GM19193 (cell line): ENCODE results near the gene CLDN9.

ENCODE experiments used
- POLR2A ChIP-seq: IDR thresholded peaks from 4 replicates; pipeline ENCODE4 v1.6.1; 2011; ENCODE audit not compliant: insufficient read depth, insufficient read length; ENCODE audit errors: extremely low read depth

The CLDN9 gene

DNA sequence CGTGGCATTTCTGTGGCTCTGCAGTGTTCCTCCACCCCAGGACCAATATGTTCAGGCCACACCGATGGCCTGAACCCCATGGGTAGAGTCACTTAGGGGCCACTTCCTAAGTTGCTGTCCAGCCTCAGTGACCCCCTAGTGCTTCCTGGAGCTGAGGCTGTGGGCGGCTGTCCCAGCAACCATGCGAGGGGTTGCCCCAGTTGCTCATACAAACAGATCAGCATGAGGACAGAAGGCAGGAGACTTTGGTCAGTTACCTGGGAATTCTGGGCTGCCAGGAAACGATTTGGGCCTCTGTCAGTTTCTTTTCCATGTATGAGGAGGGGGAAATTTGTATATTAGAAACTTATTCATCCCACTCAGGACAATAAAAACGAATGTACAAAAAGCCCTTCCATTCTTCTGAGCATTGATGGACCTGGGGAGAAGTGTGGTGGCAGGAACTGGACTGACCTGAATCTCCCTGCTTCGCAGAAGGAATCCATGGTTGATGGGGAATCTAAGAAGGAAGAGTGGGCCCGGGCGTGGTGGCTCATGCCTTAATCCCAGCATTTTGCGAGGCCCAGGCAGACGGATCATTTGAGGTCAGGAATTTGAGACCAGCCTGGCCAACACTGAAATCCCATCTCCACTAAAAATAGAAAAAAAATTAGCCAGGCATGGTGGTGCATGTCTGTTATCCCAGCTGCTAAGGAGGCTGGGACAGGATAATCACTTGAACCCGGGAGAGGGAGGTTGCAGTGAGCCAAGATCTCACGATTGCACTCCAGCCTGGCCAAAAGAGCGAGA lies 47.8 kb downstream of the CLDN9 start:
- TF ChIP-seq POLR2A, result no peak

DNA sequence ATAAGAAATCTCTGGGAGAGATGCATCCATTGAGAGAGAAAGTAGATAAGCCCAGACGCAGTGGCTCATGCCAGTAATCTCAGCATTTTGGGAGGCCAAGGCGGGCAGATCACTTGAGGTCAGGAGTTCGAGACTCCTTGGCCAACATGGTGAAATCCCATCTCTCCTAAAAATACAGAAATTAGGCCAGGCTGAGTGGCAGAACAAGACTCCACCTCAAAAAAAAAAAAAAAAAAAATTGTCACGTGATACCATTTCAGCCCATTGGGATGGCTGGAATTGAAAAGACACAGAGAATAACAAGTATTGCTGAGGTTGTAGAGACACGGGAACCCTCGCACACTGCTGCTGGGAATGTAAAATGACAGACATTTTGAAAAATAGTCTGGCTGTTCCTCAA lies 49.8 kb downstream of the CLDN9 start:
- no peak for TF ChIP-seq POLR2A

DNA sequence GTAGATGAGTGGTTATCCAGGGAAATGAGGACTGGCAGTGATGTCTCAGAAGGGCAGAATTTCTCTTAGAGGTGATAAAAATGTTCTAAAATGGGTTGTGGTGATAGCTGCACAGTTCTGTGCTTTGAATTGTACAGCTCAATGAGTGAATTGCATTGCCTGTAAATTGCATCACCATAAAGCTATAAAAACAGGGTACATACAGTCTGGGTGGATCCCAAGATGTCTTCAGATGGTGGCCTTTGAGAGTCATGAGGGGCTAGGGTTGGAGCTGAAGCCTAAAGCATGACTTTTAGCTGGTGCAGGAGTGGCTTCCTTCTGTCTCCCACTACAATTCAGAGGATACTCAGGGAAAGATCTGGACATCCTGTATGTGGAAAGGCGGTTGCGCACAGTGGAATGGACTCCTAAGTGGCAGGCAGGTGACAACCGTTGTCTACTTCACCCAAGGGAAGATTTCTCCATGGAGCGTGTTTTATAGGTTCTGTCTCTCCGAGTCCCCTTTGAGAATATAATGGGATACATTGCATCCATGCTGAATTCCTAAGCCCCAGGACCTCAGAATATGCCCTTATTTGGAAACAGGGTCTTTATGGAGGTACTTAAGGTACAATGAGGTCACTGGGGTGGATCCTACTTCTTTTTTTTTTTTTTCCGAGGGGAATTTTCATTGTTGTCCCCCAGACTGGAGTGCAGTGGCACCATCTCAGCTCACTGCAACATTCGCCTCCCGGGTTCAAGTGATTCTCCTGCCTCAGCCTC lies 51.1 kb downstream of the CLDN9 start:
- no peak for TF ChIP-seq POLR2A
